A549 (cell line): ENCODE measurements around the gene TAF6L.

Experiments used
- CBX8 ChIP-seq: fragments of 200-600 bp; sonication (generic); IDR thresholded peaks from 2 replicates; pipeline ENCODE4 v1.6.1; 2016
- CTCF ChIP-seq: fragments of >200 bp; sonication (Bioruptor Twin); formaldehyde crosslinking; IDR thresholded peaks from 3 replicates; pipeline ENCODE4 v1.5.1; 2016
- FOSL2 ChIP-seq, 2 experiments: fragments of 450-650 bp in 1 of 2; fragments of >200 bp in 1 of 2; sonication (Bioruptor Twin) in 1 of 2; formaldehyde crosslinking; IDR thresholded peaks; 2 replicates each; pipeline versions ENCODE4 v1.5.0 to v1.6.1; 2016 to 2020; ENCODE audit warnings: mild to moderate bottlenecking in 1 of 2, moderate library complexity in 1 of 2
- FOXS1 ChIP-seq: fragments of 250-450 bp; sonication (Bioruptor Pico); IDR thresholded peaks from 2 replicates; pipeline ENCODE4 v1.5.0; 2020; ENCODE audit warnings: mild to moderate bottlenecking, moderate library complexity
- HDAC2 ChIP-seq: fragments of 200-600 bp; sonication (generic); IDR thresholded peaks from 2 replicates; pipeline ENCODE4 v1.6.1; 2016
- JUN ChIP-seq, 2 experiments: fragments of >200 bp; sonication (Bioruptor Twin); formaldehyde crosslinking; IDR thresholded peaks; 2 replicates in 1 of 2; 3 replicates in 1 of 2; pipeline ENCODE4 v1.6.1; 2016 to 2017
- MAX ChIP-seq: IDR thresholded peaks from 2 replicates; pipeline ENCODE4 v1.6.1; 2012
- MAZ ChIP-seq: fragments of 150-350 bp; IDR thresholded peaks from 2 replicates; pipeline ENCODE4 v1.6.1; 2014; ENCODE audit warnings: antibody characterized with exemption, low read depth, low read length, borderline replicate concordance
- PHF8 ChIP-seq: fragments of 200-600 bp; sonication (generic); IDR thresholded peaks from 2 replicates; pipeline ENCODE4 v1.6.1; 2016; ENCODE audit warnings: low read depth, mild to moderate bottlenecking, antibody characterized with exemption, moderate library complexity, borderline replicate concordance
- POLR2A ChIP-seq: IDR thresholded peaks from 2 replicates; pipeline ENCODE4 v1.6.1; 2012; ENCODE audit warnings: mild to moderate bottlenecking, low read length
- RAD21 ChIP-seq, 2 experiments: fragments of >200 bp in 1 of 2; sonication (Bioruptor Twin) in 1 of 2; formaldehyde crosslinking in 1 of 2; IDR thresholded peaks in 1 of 2; conservative IDR thresholded peaks in 1 of 2; 2 replicates in 1 of 2; 3 replicates in 1 of 2; pipeline ENCODE4 v1.6.1; 2012 to 2018; ENCODE audit warnings: inconsistent platforms in 1 of 2
- REST ChIP-seq: fragments of 200-600 bp; sonication (generic); IDR thresholded peaks from 2 replicates; pipeline ENCODE4 v1.6.1; 2016; ENCODE audit warnings: antibody characterized with exemption, mild to moderate bottlenecking, moderate library complexity
- RFX5 ChIP-seq: fragments of 450-650 bp; IDR thresholded peaks from 2 replicates; pipeline ENCODE4 v1.7.1; 2014; ENCODE audit warnings: antibody characterized with exemption, mild to moderate bottlenecking, moderate library complexity
- USF2 ChIP-seq: fragments of 450-650 bp; IDR thresholded peaks from 2 replicates; pipeline ENCODE4 v1.6.1; 2014; ENCODE audit warnings: antibody characterized with exemption

GRCh38 chr11:62737196-62737595 is 34.0 kb upstream of the TAF6L start:
- TF ChIP-seq FOSL2 (IDR thresholded peaks at IDR 0.05), result no peak
- no peak for TF ChIP-seq FOSL2 (CRISPR knock-in tag; IDR thresholded peaks at IDR 0.05)
- no peak for TF ChIP-seq CTCF
- TF ChIP-seq USF2, result no peak
- TF ChIP-seq MAZ, result no peak
- TF ChIP-seq PHF8, result no peak
- no peak for TF ChIP-seq MAX
- no peak for TF ChIP-seq POLR2A
- no peak for TF ChIP-seq JUN (IDR thresholded peaks at IDR 0.05)
- TF ChIP-seq CBX8, result no peak
- TF ChIP-seq RAD21 (conservative IDR thresholded peaks at IDR 0.05 in 1 of 2, IDR thresholded peaks at IDR 0.05 in 1 of 2), result no peak
- TF ChIP-seq FOXS1 (CRISPR knock-in tag), result no peak
- no peak for TF ChIP-seq RFX5
- TF ChIP-seq HDAC2, result no peak
- no peak for TF ChIP-seq REST
